ENCODE results near the gene RAD51B.

RAD51B gene

GRCh38 chr14:68639000-68639757 lies 819.6 kb downstream of the RAD51B start:
- in situ Hi-C loops (cut with HindIII; ENCODE audit: low pct_unique_long_range_greater_than_20kb, low sequenced_read_pairs) = no loop called here
- no peak for TF ChIP-seq JUND (IDR thresholded peaks at IDR 0.05; ENCODE audit: low read depth)
- no peak for DNase-seq (ENCODE audit: low read depth in 1 of 2, low spot score in 1 of 2)

- DNase-seq (ENCODE audit: low read depth in 1 of 2, low spot score in 1 of 2) = no peak
- no peak for TF ChIP-seq JUND (IDR thresholded peaks at IDR 0.05; ENCODE audit: low read depth)
- in situ Hi-C loops (cut with HindIII; ENCODE audit: low pct_unique_long_range_greater_than_20kb, low sequenced_read_pairs) = no loop called here
Measured at GRCh38 chr14:68639758-68640574, 820.4 kb downstream of the RAD51B start.

- in situ Hi-C loops (cut with HindIII; ENCODE audit: low pct_unique_long_range_greater_than_20kb, low sequenced_read_pairs) = no loop called here
Measured at GRCh38 chr14:68643673-68644072, 824.1 kb downstream of the RAD51B start.

GRCh38 chr14:68644101-68644500 lies 824.5 kb downstream of the RAD51B start:
- no peak for TF ChIP-seq JUND (IDR thresholded peaks at IDR 0.05; ENCODE audit: low read depth)
- in situ Hi-C loops (cut with HindIII; ENCODE audit: low pct_unique_long_range_greater_than_20kb, low sequenced_read_pairs) = no loop called here
- no peak for DNase-seq (ENCODE audit: low read depth in 1 of 2, low spot score in 1 of 2)

More at GRCh38 chr14:68643673-68644072, 824.1 kb downstream of the RAD51B start:
- no peak for TF ChIP-seq JUND (IDR thresholded peaks at IDR 0.05; ENCODE audit: low read depth)
- no peak for DNase-seq (ENCODE audit: low read depth in 1 of 2, low spot score in 1 of 2)

- in situ Hi-C loops (cut with HindIII; ENCODE audit: low pct_unique_long_range_greater_than_20kb, low sequenced_read_pairs) = no loop called here
- no peak for DNase-seq (ENCODE audit: low read depth in 1 of 2, low spot score in 1 of 2)
- TF ChIP-seq JUND (IDR thresholded peaks at IDR 0.05; ENCODE audit: low read depth) = no peak
Measured at GRCh38 chr14:68645371-68645770, 825.8 kb downstream of the RAD51B start.

GRCh38 chr14:68649476-68650189 lies 830.1 kb downstream of the RAD51B start:
- in situ Hi-C loops (cut with HindIII; ENCODE audit: low pct_unique_long_range_greater_than_20kb, low sequenced_read_pairs) = no loop called here
- TF ChIP-seq JUND (IDR thresholded peaks at IDR 0.05; ENCODE audit: low read depth) = no peak
- no peak for DNase-seq (ENCODE audit: low read depth in 1 of 2, low spot score in 1 of 2)

GRCh38 chr14:68650404-68650994 lies 830.9 kb downstream of the RAD51B start:
- no peak for TF ChIP-seq JUND (IDR thresholded peaks at IDR 0.05; ENCODE audit: low read depth)
- in situ Hi-C loops (cut with HindIII; ENCODE audit: low pct_unique_long_range_greater_than_20kb, low sequenced_read_pairs) = no loop called here
- no peak for DNase-seq (ENCODE audit: low read depth in 1 of 2, low spot score in 1 of 2)

GRCh38 chr14:68651075-68651474 lies 831.5 kb downstream of the RAD51B start:
- TF ChIP-seq JUND (IDR thresholded peaks at IDR 0.05; ENCODE audit: low read depth) = no peak
- DNase-seq (ENCODE audit: low read depth in 1 of 2, low spot score in 1 of 2) = no peak
- in situ Hi-C loops (cut with HindIII; ENCODE audit: low pct_unique_long_range_greater_than_20kb, low sequenced_read_pairs) = no loop called here

- in situ Hi-C loops (cut with HindIII; ENCODE audit: low pct_unique_long_range_greater_than_20kb, low sequenced_read_pairs) = no loop called here
- peak in 1 of 2 experiments; percentile 48 for DNase-seq (ENCODE audit: low read depth in 1 of 2, low spot score in 1 of 2)
- no peak for TF ChIP-seq JUND (IDR thresholded peaks at IDR 0.05; ENCODE audit: low read depth)
Measured at GRCh38 chr14:68651652-68652432, 832.3 kb downstream of the RAD51B start.

- TF ChIP-seq JUND (IDR thresholded peaks at IDR 0.05; ENCODE audit: low read depth) = no peak
- DNase-seq (ENCODE audit: low read depth in 1 of 2, low spot score in 1 of 2) = no peak
- in situ Hi-C loops (cut with HindIII; ENCODE audit: low pct_unique_long_range_greater_than_20kb, low sequenced_read_pairs) = no loop called here
Measured at GRCh38 chr14:68652433-68652690, 832.8 kb downstream of the RAD51B start.

- in situ Hi-C loops (cut with HindIII; ENCODE audit: low pct_unique_long_range_greater_than_20kb, low sequenced_read_pairs) = no loop called here
- TF ChIP-seq JUND (IDR thresholded peaks at IDR 0.05; ENCODE audit: low read depth) = no peak
- DNase-seq (ENCODE audit: low read depth in 1 of 2, low spot score in 1 of 2) = no peak
Measured at GRCh38 chr14:68653108-68653507, 833.5 kb downstream of the RAD51B start.

GRCh38 chr14:68653804-68654203 lies 834.2 kb downstream of the RAD51B start:
- DNase-seq (ENCODE audit: low read depth in 1 of 2, low spot score in 1 of 2) = no peak
- TF ChIP-seq JUND (IDR thresholded peaks at IDR 0.05; ENCODE audit: low read depth) = no peak
- in situ Hi-C loops (cut with HindIII; ENCODE audit: low pct_unique_long_range_greater_than_20kb, low sequenced_read_pairs) = no loop called here

Data from T47D (cell line).